ENCODE measurements around the gene COL2A1.

The COL2A1 gene

GRCh38 chr12:47983541-47984115 lies 20.6 kb downstream of the COL2A1 start:
- Histone ChIP-seq H3K9me3 (ENCODE audit: control insufficient read depth, insufficient read depth, low read length) (no peaks in the 10 kb centered on the region), H3K4me1 (ENCODE audit: insufficient read depth, low read length) (no peaks in the 10 kb centered on the region), H3K9ac (ENCODE audit: low read depth, low read length) (no peak overlapping the region), H3K36me3 (ENCODE audit: insufficient read depth, low read length) (no peaks in the 10 kb centered on the region)

DNA sequence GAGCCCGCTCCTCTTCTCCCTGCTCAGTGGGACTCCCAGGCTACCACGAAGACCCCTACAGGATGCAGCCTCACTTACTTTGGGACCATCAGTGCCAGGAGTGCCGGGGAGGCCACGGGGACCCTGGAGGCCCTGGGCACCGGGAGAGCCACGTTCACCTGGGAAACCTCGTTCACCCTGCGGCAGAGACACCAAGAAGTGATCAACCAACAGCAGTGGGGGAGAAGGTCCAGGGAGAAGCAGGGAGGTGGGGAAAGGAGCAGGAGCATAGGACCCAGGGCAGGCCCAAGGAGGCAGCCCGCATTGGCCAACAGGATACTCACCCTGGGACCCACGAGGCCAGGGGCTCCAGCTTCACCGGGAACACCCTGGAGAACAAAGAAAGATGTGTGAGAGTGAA lies 21.5 kb downstream of the COL2A1 start:
- Histone ChIP-seq H3K9me3 (ENCODE audit: control insufficient read depth, insufficient read depth, low read length) (no peaks in the 10 kb centered on the region), H3K4me1 (ENCODE audit: insufficient read depth, low read length) (no peaks in the 10 kb centered on the region), H3K36me3 (ENCODE audit: insufficient read depth, low read length) (no peaks in the 10 kb centered on the region), H3K9ac (ENCODE audit: low read depth, low read length) (no peak overlapping the region)

GRCh38 chr12:47982311-47982710 lies 22.0 kb downstream of the COL2A1 start:
- H3K9me3 ChIP-seq (ENCODE audit: control insufficient read depth, insufficient read depth, low read length): no peaks in the 10 kb centered on the region

DNA sequence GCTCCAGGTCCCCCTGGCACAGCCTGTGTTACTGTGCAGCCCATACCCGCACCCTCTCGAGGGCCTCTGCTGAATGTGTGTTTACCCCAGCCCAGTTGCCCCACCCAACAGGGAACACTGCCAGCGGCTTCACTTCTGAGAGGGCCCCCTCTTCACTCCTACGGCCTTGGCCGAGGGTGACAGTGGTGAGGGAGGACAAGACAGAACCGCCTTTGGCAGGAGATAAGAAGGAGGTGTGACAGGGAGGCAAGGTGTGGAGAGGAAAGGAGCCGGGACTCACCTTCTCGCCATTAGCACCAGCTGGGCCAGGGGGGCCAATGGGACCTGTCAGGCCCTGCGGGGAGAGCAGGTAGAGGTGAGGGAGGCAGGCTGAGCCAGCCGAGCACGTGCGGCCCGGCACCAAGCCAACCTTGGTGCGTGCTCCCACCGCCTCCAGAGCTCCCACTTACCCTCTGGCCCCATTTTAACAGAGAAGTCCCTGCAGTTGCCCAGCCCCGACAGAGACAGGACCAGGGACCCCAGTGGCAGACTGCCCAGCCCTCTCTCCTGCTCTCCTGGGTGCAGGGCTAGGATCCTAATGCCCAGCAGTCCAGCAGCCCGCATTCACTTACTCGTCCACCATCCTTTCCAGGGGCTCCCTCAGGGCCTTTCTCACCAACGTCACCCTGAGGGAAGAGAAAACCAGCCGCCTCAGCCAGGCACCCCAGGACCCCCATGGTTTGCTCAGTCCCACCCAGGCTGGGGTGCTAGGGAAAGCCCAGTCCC lies 22.6 kb downstream of the COL2A1 start:
- no peaks in the 10 kb centered on the region for H3K4me1 ChIP-seq (ENCODE audit: insufficient read depth, low read length)
- H3K36me3 ChIP-seq (ENCODE audit: insufficient read depth, low read length): no peaks in the 10 kb centered on the region
- H3K9me3 ChIP-seq (ENCODE audit: control insufficient read depth, insufficient read depth, low read length): no peaks in the 10 kb centered on the region
- no peak overlapping the region for H3K9ac ChIP-seq (ENCODE audit: low read depth, low read length)

More at GRCh38 chr12:47982311-47982710, 22.0 kb downstream of the COL2A1 start:
- Histone ChIP-seq H3K9ac (ENCODE audit: low read depth, low read length) (no peak overlapping the region), H3K4me1 (ENCODE audit: insufficient read depth, low read length) (no peaks in the 10 kb centered on the region), H3K36me3 (ENCODE audit: insufficient read depth, low read length) (no peaks in the 10 kb centered on the region)

DNA sequence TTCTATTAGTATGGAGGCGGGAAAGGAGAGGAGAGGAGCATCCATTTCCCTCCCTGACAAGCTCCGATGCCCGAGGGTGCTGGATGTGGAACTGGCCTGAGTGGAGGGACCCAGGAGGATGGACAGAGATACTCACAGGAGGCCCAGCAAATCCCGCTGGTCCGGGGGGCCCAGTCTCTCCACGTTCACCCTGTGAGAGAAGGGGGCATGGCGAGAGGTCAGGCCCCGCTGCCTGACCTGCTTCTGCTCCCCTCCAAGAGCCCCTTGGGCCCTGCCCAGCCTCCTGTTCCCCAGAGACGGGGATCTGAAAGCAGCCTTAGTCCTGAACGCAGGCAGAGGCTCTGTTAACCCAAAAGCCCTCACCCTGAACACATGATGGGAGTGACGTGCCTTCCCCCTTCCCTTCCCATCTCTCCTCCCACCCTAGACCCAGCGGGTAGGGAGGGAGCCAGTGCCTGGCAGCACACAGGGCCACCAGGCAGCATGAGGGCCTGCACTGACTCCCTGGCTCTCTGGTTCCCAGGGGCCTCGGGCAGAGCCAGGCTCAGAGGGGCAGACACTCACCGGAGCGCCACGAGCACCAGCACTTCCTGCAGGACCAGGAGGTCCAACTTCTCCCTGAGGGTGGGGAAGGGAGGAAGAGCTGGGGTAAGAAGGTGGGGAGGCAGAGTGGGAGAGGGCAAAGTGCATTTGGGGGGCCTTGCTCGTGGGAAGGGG lies 23.3 kb downstream of the COL2A1 start:
- H3K4me1 ChIP-seq (ENCODE audit: insufficient read depth, low read length): no peaks in the 10 kb centered on the region
- H3K9ac ChIP-seq (ENCODE audit: low read depth, low read length): no peak overlapping the region
- H3K9me3 ChIP-seq (ENCODE audit: control insufficient read depth, insufficient read depth, low read length): no peaks in the 10 kb centered on the region
- no peaks in the 10 kb centered on the region for H3K36me3 ChIP-seq (ENCODE audit: insufficient read depth, low read length)

DNA sequence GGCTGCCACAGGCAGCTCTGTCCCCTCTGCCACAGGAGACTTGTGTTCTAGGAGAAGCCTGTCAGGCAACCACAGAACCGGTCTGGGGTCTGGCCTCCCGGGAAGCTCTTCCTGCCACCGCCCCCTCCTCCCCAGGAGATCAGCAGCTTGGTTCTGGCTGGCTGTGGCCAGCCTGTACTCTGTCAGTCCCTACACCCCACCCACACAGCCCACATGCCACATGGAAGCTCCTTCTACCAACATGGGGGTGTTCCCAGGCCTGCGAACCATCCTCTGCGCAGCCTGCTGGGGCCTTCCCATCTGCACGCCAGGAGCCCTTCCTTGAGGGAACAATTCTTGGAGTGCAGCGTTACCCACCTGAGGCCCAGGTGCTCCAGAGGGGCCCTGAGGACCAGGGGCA lies 24.1 kb downstream of the COL2A1 start:
- H3K4me1 ChIP-seq (ENCODE audit: insufficient read depth, low read length): no peaks in the 10 kb centered on the region
- H3K36me3 ChIP-seq (ENCODE audit: insufficient read depth, low read length): no peaks in the 10 kb centered on the region
- H3K9ac ChIP-seq (ENCODE audit: low read depth, low read length): no peak overlapping the region
- H3K9me3 ChIP-seq (ENCODE audit: control insufficient read depth, insufficient read depth, low read length): no peaks in the 10 kb centered on the region

DNA sequence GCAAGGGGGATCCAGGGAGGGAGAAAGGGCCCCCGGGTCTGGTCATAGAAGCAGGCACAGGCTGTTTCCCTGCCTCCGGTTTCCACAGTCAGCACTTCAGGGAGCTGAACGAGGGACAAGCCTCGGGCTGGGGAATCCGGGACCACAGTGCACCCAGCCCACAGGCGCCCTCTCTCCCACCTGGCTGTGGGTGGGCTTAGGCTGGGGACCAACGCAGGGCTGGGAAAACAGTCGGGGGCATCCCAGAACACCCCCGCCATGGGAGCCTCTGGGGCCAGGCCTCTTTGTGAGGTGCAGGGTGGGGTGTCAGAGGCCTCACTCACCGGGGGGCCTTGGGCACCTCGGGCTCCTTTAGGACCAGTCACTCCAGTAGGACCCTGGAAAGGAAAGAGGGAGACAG lies 24.6 kb downstream of the COL2A1 start:
- H3K9me3 ChIP-seq (ENCODE audit: control insufficient read depth, insufficient read depth, low read length): no peaks in the 10 kb centered on the region
- H3K9ac ChIP-seq (ENCODE audit: low read depth, low read length): no peak overlapping the region
- no peaks in the 10 kb centered on the region for H3K4me1 ChIP-seq (ENCODE audit: insufficient read depth, low read length)
- no peaks in the 10 kb centered on the region for H3K36me3 ChIP-seq (ENCODE audit: insufficient read depth, low read length)

GRCh38 chr12:47979166-47979565 lies 25.1 kb downstream of the COL2A1 start:
- Histone ChIP-seq H3K36me3 (ENCODE audit: insufficient read depth, low read length) (no peaks in the 10 kb centered on the region), H3K4me1 (ENCODE audit: insufficient read depth, low read length) (no peaks in the 10 kb centered on the region), H3K9ac (ENCODE audit: low read depth, low read length) (no peak overlapping the region), H3K9me3 (ENCODE audit: control insufficient read depth, insufficient read depth, low read length) (no peaks in the 10 kb centered on the region)

GRCh38 chr12:47978598-47978873 lies 25.7 kb downstream of the COL2A1 start:
- Histone ChIP-seq H3K36me3 (ENCODE audit: insufficient read depth, low read length) (no peaks in the 10 kb centered on the region), H3K4me1 (ENCODE audit: insufficient read depth, low read length) (no peaks in the 10 kb centered on the region), H3K9me3 (ENCODE audit: control insufficient read depth, insufficient read depth, low read length) (no peaks in the 10 kb centered on the region), H3K9ac (ENCODE audit: low read depth, low read length) (no peak overlapping the region)

GRCh38 chr12:47977772-47978597 lies 26.3 kb downstream of the COL2A1 start:
- no peaks in the 10 kb centered on the region for H3K9me3 ChIP-seq (ENCODE audit: control insufficient read depth, insufficient read depth, low read length)
- no peak overlapping the region for H3K9ac ChIP-seq (ENCODE audit: low read depth, low read length)
- H3K36me3 ChIP-seq (ENCODE audit: insufficient read depth, low read length): no peaks in the 10 kb centered on the region
- no peaks in the 10 kb centered on the region for H3K4me1 ChIP-seq (ENCODE audit: insufficient read depth, low read length)

DNA sequence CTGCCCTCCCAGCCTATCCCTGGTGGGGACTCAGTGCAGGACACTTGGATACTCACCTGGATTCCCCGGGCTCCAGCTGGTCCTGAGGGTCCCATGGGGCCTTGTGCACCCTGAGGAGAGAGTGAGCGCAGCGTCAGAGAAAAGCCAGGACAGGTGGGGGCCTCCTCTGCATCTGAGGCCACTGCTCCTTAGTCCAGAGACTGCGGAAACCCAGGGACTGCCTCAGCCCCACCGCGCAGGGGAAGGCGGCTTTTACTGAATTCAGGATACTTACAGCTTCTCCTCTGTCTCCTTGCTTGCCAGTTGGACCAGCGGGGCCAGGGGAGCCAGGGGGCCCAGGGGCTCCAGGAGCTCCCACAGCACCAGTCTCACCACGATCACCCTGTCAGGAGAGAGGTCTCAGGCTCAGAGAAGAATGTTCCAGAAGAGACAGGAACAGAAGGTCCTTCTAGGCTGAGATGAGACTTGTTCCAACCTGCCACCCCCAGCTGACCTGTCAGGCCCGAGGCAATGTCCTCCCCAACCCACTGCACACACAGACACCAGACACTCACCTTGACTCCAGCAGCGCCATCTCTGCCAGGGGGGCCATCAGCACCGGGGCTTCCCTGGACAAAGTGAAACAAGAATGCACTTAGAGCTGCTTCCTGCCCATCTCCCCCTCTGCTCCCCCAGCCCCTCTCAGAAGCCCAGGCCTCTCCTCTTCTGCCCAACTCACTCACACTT lies 27.1 kb downstream of the COL2A1 start:
- Histone ChIP-seq H3K9me3 (ENCODE audit: control insufficient read depth, insufficient read depth, low read length) (no peaks in the 10 kb centered on the region), H3K9ac (ENCODE audit: low read depth, low read length) (no peak overlapping the region), H3K36me3 (ENCODE audit: insufficient read depth, low read length) (no peaks in the 10 kb centered on the region)

DNA sequence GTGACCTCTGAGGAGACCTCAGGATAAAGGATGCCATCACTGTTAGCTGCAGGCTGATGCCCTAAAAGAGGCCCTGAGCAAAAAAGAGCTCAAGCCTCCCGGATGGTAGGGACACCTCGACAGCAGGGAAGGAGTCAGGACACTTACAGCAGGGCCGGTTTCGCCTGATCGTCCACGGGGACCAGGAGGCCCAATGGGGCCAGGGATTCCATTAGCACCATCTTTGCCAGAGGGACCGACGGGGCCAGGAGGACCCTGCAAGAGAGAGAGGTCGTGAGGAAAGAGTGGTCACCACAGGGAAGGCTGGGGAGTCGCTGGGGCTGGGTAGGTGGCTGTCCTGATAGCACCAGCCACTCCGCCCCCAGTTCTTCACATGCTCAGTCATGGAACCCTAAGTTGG lies 28.5 kb downstream of the COL2A1 start:
- Histone ChIP-seq H3K4me1 (ENCODE audit: insufficient read depth, low read length) (no peaks in the 10 kb centered on the region), H3K9me3 (ENCODE audit: control insufficient read depth, insufficient read depth, low read length) (no peaks in the 10 kb centered on the region), H3K36me3 (ENCODE audit: insufficient read depth, low read length) (no peaks in the 10 kb centered on the region), H3K9ac (ENCODE audit: low read depth, low read length) (no peak overlapping the region)

More for the DNA sequence above, 27.1 kb downstream of the COL2A1 start:
- H3K4me1 ChIP-seq (ENCODE audit: insufficient read depth, low read length): no peaks in the 10 kb centered on the region

DNA sequence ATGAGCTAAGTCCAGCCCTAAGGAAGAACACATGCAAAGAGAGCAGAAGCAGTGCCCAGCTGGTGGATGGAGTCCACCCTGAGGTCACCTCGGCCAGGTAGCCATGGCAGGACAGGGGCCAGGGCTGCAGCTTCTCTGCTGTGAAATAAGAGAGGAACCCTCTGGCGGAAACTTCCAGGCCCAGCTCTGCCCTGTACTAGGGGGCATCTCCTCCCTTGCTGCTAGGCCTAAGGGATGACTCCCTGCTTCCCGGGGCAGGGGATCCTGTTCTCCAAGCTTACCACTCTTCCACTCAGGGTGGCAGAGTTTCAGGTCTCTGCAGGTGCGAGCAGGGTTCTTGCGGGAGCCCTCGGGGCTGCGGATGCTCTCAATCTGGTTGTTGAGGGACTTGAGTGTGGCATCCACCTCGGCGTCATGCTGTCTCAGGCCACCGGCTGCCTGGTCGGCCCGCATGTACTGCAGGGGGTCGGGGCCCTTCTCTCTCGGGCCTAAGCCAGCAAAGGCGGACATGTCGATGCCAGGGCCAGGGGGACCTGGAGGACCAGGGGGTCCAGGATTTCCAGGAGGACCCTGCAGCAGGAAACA lies 29.1 kb downstream of the COL2A1 start:
- no peaks in the 10 kb centered on the region for H3K4me1 ChIP-seq (ENCODE audit: insufficient read depth, low read length)
- no peaks in the 10 kb centered on the region for H3K36me3 ChIP-seq (ENCODE audit: insufficient read depth, low read length)
- H3K9ac ChIP-seq (ENCODE audit: low read depth, low read length): no peak overlapping the region
- H3K9me3 ChIP-seq (ENCODE audit: control insufficient read depth, insufficient read depth, low read length): no peaks in the 10 kb centered on the region

DNA sequence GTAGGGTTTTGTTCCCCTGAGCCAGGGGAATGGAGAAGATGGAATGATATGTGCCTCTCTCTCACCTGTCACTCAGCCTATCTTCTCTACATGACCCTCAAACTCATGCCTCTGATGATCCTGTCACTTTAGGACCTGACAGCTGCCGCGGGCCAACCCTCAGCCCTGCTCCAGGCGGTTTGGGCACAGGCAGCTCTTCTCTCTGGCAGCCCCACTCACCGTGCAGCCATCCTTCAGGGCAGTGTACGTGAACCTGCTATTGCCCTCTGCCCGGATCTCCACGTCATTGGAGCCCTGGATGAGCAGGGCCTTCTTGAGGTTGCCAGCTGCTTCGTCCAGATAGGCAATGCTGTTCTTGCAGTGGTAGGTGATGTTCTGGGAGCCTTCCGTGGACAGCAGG lies 30.4 kb downstream of the COL2A1 start:
- Histone ChIP-seq H3K4me1 (ENCODE audit: insufficient read depth, low read length) (no peaks in the 10 kb centered on the region), H3K36me3 (ENCODE audit: insufficient read depth, low read length) (no peaks in the 10 kb centered on the region)

More for the DNA sequence above, 30.4 kb downstream of the COL2A1 start:
- Histone ChIP-seq H3K9ac (ENCODE audit: low read depth, low read length) (no peak overlapping the region), H3K9me3 (ENCODE audit: control insufficient read depth, insufficient read depth, low read length) (no peaks in the 10 kb centered on the region)
